PC-3 (cell line): Measurements from ENCODE around the gene IZUMO1. TPM values are rescaled to one million over a fixed set of nuclear protein-coding genes. Genes with fewer than 3 reads are reported as not detected.
A peak's percentile ranks its signal among the peaks of the same experiment; 100 is the strongest.

Source experiments
- ATAC-seq: fragments of 200-7000 bp; cut with Tn5 transposase; 2 replicates; pipeline ENCODE4 v1.9.1; 2020; ENCODE audit warnings: mild to moderate bottlenecking, moderate library complexity
- BruUV-seq: library from RNA; stranded (reverse); fragments of 400-500 nt; replicated peaks from 2 replicates; lab custom pipeline; 2021; lab: Mats Ljungman, UMichigan
- CTCF ChIA-PET: fragments of 300-600 bp; sonication (Branson Sonifier 250); formaldehyde crosslinking; loops from one replicate; lab custom pipeline; 2022; ENCODE audit warnings: antibody characterized with exemption; lab: Charles Lee
- POLR2A ChIA-PET: fragments of 300-600 bp; sonication (Branson Sonifier 250); formaldehyde crosslinking; loops from one replicate; lab custom pipeline; 2022; ENCODE audit warnings: antibody characterized with exemption; ENCODE audit not compliant: unreplicated experiment; lab: Charles Lee
- DNase-seq: peaks from one replicate; pipeline ENCODE4 v3.0.0-alpha.2; 2015
- H2AFZ ChIP-seq: fragments of 300-600 bp; sonication (generic); 2 replicates; pipeline ENCODE4 v1.6.0; 2016; ENCODE audit warnings: antibody characterized with exemption, low read length
- H3F3A ChIP-seq: fragments of 300-600 bp; sonication (generic); one replicate; pipeline ENCODE4 v1.6.0; 2017; ENCODE audit warnings: antibody characterized with exemption, low read length, control low read depth, mild to moderate bottlenecking; ENCODE audit not compliant: unreplicated experiment
- H3K27ac ChIP-seq: fragments of 300-600 bp; sonication (generic); 2 replicates; pipeline ENCODE4 v1.5.1; 2016; ENCODE audit warnings: mild to moderate bottlenecking, low read length
- H3K27me3 ChIP-seq: fragments of 300-600 bp; sonication (generic); 2 replicates; pipeline ENCODE4 v1.6.1; 2016; ENCODE audit warnings: low read length, mixed read lengths
- H3K36me3 ChIP-seq: fragments of 300-600 bp; sonication (generic); 2 replicates; pipeline ENCODE4 v1.6.1; 2016; ENCODE audit warnings: low read depth, mixed run types, low read length, mixed read lengths
- H3K4me1 ChIP-seq: fragments of 300-600 bp; sonication (generic); 2 replicates; pipeline ENCODE4 v1.5.1; 2016; ENCODE audit warnings: low read length; ENCODE audit not compliant: insufficient read depth
- H3K4me2 ChIP-seq: fragments of 300-600 bp; sonication (generic); 2 replicates; pipeline ENCODE4 v1.6.0; 2016; ENCODE audit warnings: low read length
- H3K4me3 ChIP-seq: fragments of 300-600 bp; sonication (generic); 2 replicates; pipeline ENCODE4 v1.5.1; 2016; ENCODE audit warnings: mild to moderate bottlenecking, low read length, mixed read lengths
- H3K79me2 ChIP-seq: fragments of 300-600 bp; sonication (generic); 2 replicates; pipeline ENCODE4 v1.6.1; 2017; ENCODE audit warnings: low read length, mixed read lengths
- H3K9ac ChIP-seq: fragments of 300-600 bp; sonication (generic); 2 replicates; pipeline ENCODE4 v1.6.0; 2016; ENCODE audit warnings: mild to moderate bottlenecking, low read length
- H3K9me2 ChIP-seq: fragments of 300-600 bp; sonication (generic); replicated peaks from 2 replicates; pipeline ENCODE4 v1.6.1; 2016; ENCODE audit warnings: mixed run types, low read length, mixed read lengths
- H3K9me3 ChIP-seq: fragments of 300-600 bp; sonication (generic); 2 replicates; pipeline ENCODE4 v1.6.1; 2016; ENCODE audit warnings: low read length, mixed read lengths
- H4K20me1 ChIP-seq: fragments of 300-600 bp; sonication (generic); 2 replicates; pipeline ENCODE4 v1.6.1; 2016; ENCODE audit warnings: low read length, mixed read lengths
- EZH2 ChIP-seq: fragments of 300-600 bp; sonication (generic); IDR thresholded peaks from one replicate; pipeline ENCODE4 v1.6.1; 2017; ENCODE audit warnings: antibody characterized with exemption, mild to moderate bottlenecking, low read length; ENCODE audit not compliant: unreplicated experiment
- EZH2phosphoT487 ChIP-seq: fragments of 300-600 bp; sonication (generic); IDR thresholded peaks from 2 replicates; pipeline ENCODE4 v1.6.1; 2018; ENCODE audit warnings: mild to moderate bottlenecking, antibody characterized with exemption, low read length, borderline replicate concordance
- intact Hi-C: fragments of 100-400 bp; cut with micrococcal nuclease; formaldehyde crosslinking; loops from 2 replicates; pipeline ENCODE4 v1.9.0; 2023
- total RNA-seq: library from RNA; depleted of rRNA; stranded (reverse); fragments of >200 nt; gene quantifications from 2 replicates; pipeline ENCODE4 v1.2.3, GENCODE V29; 2014
- TF ChIP-seq, protein P1 (sequence below): fragments of 300-600 bp; sonication (generic); conservative IDR thresholded peaks from 2 replicates; pipeline ENCODE4 v1.5.1; 2017; ENCODE audit warnings: antibody characterized with exemption, low read depth, mild to moderate bottlenecking, low read length

IZUMO1 gene
- total RNA-seq, 1 experiment from 2014 or later: not detected

GRCh38 chr19:48738557-48739403, 7.9 kb downstream of the IZUMO1 start:
- Histone ChIP-seq H3K9ac (no peak overlapping the region), H2AFZ (peak overlapping the region; percentile 64), H3K9me3 (no peaks in the 10 kb centered on the region), H3K27me3 (no peaks in the 10 kb centered on the region), H4K20me1 (no peaks in the 10 kb centered on the region), H3F3A (no peaks in the 10 kb centered on the region), H3K36me3 (no peaks in the 10 kb centered on the region), H3K4me2 (peak overlapping the region; percentile 57), H3K79me2 (no peaks in the 10 kb centered on the region), H3K4me3 (no peak overlapping the region), H3K9me2 (no peaks in the 10 kb centered on the region), H3K27ac (no peak overlapping the region), H3K4me1 (no peaks in the 10 kb centered on the region; the same call in 1 of the 2 replicates)
- DNase-seq: peak; percentile 87
- no TSS peak for BruUV-seq
- ChIA-PET POLR2A (no interaction called here), CTCF (interaction anchor here (1.3 kb wide), 1 partner anchor 93 kb away, joined by 5 read pairs; the partner anchor contains the start of gene CA11)
- intact Hi-C loops: no loop called here
- TF ChIP-seq EZH2: no peak
- TF ChIP-seq, protein P1, sequence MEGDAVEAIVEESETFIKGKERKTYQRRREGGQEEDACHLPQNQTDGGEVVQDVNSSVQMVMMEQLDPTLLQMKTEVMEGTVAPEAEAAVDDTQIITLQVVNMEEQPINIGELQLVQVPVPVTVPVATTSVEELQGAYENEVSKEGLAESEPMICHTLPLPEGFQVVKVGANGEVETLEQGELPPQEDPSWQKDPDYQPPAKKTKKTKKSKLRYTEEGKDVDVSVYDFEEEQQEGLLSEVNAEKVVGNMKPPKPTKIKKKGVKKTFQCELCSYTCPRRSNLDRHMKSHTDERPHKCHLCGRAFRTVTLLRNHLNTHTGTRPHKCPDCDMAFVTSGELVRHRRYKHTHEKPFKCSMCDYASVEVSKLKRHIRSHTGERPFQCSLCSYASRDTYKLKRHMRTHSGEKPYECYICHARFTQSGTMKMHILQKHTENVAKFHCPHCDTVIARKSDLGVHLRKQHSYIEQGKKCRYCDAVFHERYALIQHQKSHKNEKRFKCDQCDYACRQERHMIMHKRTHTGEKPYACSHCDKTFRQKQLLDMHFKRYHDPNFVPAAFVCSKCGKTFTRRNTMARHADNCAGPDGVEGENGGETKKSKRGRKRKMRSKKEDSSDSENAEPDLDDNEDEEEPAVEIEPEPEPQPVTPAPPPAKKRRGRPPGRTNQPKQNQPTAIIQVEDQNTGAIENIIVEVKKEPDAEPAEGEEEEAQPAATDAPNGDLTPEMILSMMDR: peak; percentile 27; the same call in 1 of the 2 replicates
- TF ChIP-seq EZH2phosphoT487: no peak
- peak; percentile 96 for ATAC-seq

GRCh38 chr19:48737360-48737998, 9.2 kb downstream of the IZUMO1 start:
- Histone ChIP-seq H4K20me1 (no peaks in the 10 kb centered on the region), H2AFZ (no peak overlapping the region), H3K9me2 (no peaks in the 10 kb centered on the region), H3K4me3 (no peak overlapping the region), H3K36me3 (no peaks in the 10 kb centered on the region), H3K27me3 (no peaks in the 10 kb centered on the region), H3K4me2 (no peak overlapping the region), H3K4me1 (no peaks in the 10 kb centered on the region; the same call in 1 of the 2 replicates), H3K27ac (no peak overlapping the region), H3K79me2 (no peaks in the 10 kb centered on the region), H3K9me3 (no peaks in the 10 kb centered on the region), H3F3A (no peaks in the 10 kb centered on the region), H3K9ac (no peak overlapping the region)
- no TSS peak for BruUV-seq
- TF ChIP-seq EZH2phosphoT487 (no peak), EZH2 (no peak)
- TF ChIP-seq, protein P1: no peak
- ChIA-PET POLR2A (interaction anchor here (0.5 kb wide), 1 partner anchor 58 kb away, joined by 3 read pairs; no protein-coding TSS in a partner anchor), CTCF (no interaction called here)
- DNase-seq (no peak), ATAC-seq (no peak)
- intact Hi-C loops: no loop called here
